Nephron (organoid): ENCODE results near the gene IP6K3.
A peak's percentile ranks its signal among the peaks of the same experiment; 100 is the strongest.

Source experiments
- H3K27ac Mint-ChIP-seq, 3 experiments: 2 replicates each; pipeline ENCODE4 v1.8.0; 2020; ENCODE audit warnings: mixed read lengths in 3 of 3, mild to moderate bottlenecking in 2 of 3, moderate library complexity in 1 of 3
- H3K27me3 Mint-ChIP-seq: 2 replicates; pipeline ENCODE4 v1.8.0; 2021; ENCODE audit warnings: low read depth, mild to moderate bottlenecking, moderate library complexity, mixed read lengths
- H3K36me3 Mint-ChIP-seq: 2 replicates; pipeline ENCODE4 v1.8.0; 2020; ENCODE audit warnings: low read depth, mixed read lengths
- H3K4me1 Mint-ChIP-seq: 2 replicates; pipeline ENCODE4 v1.8.0; 2020; ENCODE audit warnings: mixed read lengths
- H3K4me3 Mint-ChIP-seq, 3 experiments: 2 replicates each; pipeline ENCODE4 v1.8.0; 2020; ENCODE audit warnings: mild to moderate bottlenecking in 3 of 3, mixed read lengths in 3 of 3, moderate library complexity in 2 of 3
- H3K9me3 Mint-ChIP-seq: 2 replicates; pipeline ENCODE4 v1.8.0; 2020; ENCODE audit warnings: mixed read lengths
- TF ChIP-seq, protein P1 (sequence below), 3 experiments: fragments of 200-600 bp; sonication (generic); IDR thresholded peaks; one replicate each; pipeline ENCODE4 v1.5.0; 2021; ENCODE audit warnings: antibody characterized with exemption in 3 of 3; ENCODE audit not compliant: unreplicated experiment in 3 of 3

IP6K3 gene

GRCh38 chr6:33751771-33752645, 5.3 kb upstream of the IP6K3 start:
- H3K9me3 Mint-ChIP-seq, result no peaks in the 10 kb centered on the region
- no peaks in the 10 kb centered on the region for H3K36me3 Mint-ChIP-seq

GRCh38 chr6:33750244-33750991, 3.7 kb upstream of the IP6K3 start:
- H3K36me3 Mint-ChIP-seq, result no peaks in the 10 kb centered on the region
- H3K4me3 Mint-ChIP-seq, result peak overlapping the region in 2 of 3 experiments; percentile 29 to 58
- H3K27me3 Mint-ChIP-seq, result peaks cover 25% of the 10 kb centered on the region
- peaks cover 61% of the 10 kb centered on the region for H3K4me1 Mint-ChIP-seq
- peak overlapping the region in 2 of 3 experiments; percentile 23 to 56 for H3K27ac Mint-ChIP-seq
- TF ChIP-seq, protein P1, sequence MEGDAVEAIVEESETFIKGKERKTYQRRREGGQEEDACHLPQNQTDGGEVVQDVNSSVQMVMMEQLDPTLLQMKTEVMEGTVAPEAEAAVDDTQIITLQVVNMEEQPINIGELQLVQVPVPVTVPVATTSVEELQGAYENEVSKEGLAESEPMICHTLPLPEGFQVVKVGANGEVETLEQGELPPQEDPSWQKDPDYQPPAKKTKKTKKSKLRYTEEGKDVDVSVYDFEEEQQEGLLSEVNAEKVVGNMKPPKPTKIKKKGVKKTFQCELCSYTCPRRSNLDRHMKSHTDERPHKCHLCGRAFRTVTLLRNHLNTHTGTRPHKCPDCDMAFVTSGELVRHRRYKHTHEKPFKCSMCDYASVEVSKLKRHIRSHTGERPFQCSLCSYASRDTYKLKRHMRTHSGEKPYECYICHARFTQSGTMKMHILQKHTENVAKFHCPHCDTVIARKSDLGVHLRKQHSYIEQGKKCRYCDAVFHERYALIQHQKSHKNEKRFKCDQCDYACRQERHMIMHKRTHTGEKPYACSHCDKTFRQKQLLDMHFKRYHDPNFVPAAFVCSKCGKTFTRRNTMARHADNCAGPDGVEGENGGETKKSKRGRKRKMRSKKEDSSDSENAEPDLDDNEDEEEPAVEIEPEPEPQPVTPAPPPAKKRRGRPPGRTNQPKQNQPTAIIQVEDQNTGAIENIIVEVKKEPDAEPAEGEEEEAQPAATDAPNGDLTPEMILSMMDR (IDR thresholded peaks at IDR 0.05; ENCODE audit: unreplicated experiment in 3 of 3), result no peak
- no peaks in the 10 kb centered on the region for H3K9me3 Mint-ChIP-seq

More at GRCh38 chr6:33751771-33752645, 5.3 kb upstream of the IP6K3 start:
- Mint-ChIP-seq H3K27ac (no peak overlapping the region), H3K27me3 (peaks cover 33% of the 10 kb centered on the region), H3K4me3 (no peak overlapping the region), H3K4me1 (peaks cover 52% of the 10 kb centered on the region)
- TF ChIP-seq, protein P1 (IDR thresholded peaks at IDR 0.05; ENCODE audit: unreplicated experiment in 3 of 3), result no peak

DNA sequence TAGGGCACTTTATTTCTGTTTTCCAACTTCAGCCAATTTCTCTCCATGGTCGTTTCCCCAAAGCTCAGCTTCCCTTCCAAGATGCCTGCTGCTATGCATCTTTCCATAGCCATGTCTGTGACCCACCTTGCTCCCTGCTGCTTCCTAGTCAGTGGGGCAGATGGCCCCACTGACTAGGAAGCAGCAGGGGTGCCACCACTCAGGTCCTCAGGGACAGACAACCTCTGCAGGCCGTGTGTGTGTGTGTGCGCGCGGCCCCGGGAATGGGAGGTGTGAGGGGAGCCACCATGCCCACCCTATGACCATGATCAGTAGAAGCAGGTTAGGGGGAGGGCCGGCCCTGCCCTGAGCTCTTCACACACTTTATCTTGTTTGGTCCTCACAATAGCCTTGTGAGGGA, 2.7 kb upstream of the IP6K3 start:
- peaks cover 68% of the 10 kb centered on the region for H3K4me1 Mint-ChIP-seq
- H3K9me3 Mint-ChIP-seq, result no peaks in the 10 kb centered on the region
- no peaks in the 10 kb centered on the region for H3K36me3 Mint-ChIP-seq
- peak overlapping the region; percentile 14 to 76 (median 24) for H3K27ac Mint-ChIP-seq
- H3K4me3 Mint-ChIP-seq, result no peak overlapping the region
- TF ChIP-seq, protein P1 (IDR thresholded peaks at IDR 0.05; ENCODE audit: unreplicated experiment in 3 of 3), result no peak
- H3K27me3 Mint-ChIP-seq, result peaks cover 22% of the 10 kb centered on the region

GRCh38 chr6:33748841-33749240, 2.1 kb upstream of the IP6K3 start:
- TF ChIP-seq, protein P1 (IDR thresholded peaks at IDR 0.05; ENCODE audit: unreplicated experiment in 3 of 3), result no peak

GRCh38 chr6:33747823-33748222, 1.1 kb upstream of the IP6K3 start:
- TF ChIP-seq, protein P1 (IDR thresholded peaks at IDR 0.05; ENCODE audit: unreplicated experiment in 3 of 3), result no peak
- Mint-ChIP-seq H3K4me1 (peaks cover 79% of the 10 kb centered on the region), H3K27me3 (peaks cover 26% of the 10 kb centered on the region), H3K9me3 (no peaks in the 10 kb centered on the region), H3K27ac (peak overlapping the region in 2 of 3 experiments; percentile 56 to 95), H3K36me3 (no peaks in the 10 kb centered on the region), H3K4me3 (peak overlapping the region in 2 of 3 experiments; percentile 29 to 39)

More at GRCh38 chr6:33748841-33749240, 2.1 kb upstream of the IP6K3 start:
- no peaks in the 10 kb centered on the region for H3K36me3 Mint-ChIP-seq
- peak overlapping the region; percentile 14 to 76 (median 24) for H3K27ac Mint-ChIP-seq
- H3K9me3 Mint-ChIP-seq, result no peaks in the 10 kb centered on the region
- H3K4me3 Mint-ChIP-seq, result no peak overlapping the region
- H3K4me1 Mint-ChIP-seq, result peaks cover 69% of the 10 kb centered on the region
- peaks cover 26% of the 10 kb centered on the region for H3K27me3 Mint-ChIP-seq
